NCI-H69 (cell line): ENCODE data around the gene CLN5.
"Not testable (repeated sequence)": the region's sequence is repeated elsewhere in the genome, so short reads cannot be mapped to it uniquely, and the experiment has no call there.

ENCODE experiments used
- DNase-seq: peaks from one replicate; lab custom pipeline; 2025; lab: John Stamatoyannopoulos, UW

CLN5 gene

GRCh38 chr13:76991796-76992547 is at the start of gene CLN5:
Gene CLN5, plus strand, starts transcription at chr13:76992081. Its CDS starts 18 bp downstream, at chr13:76992099.
- peak; percentile 92 for DNase-seq

GRCh38 chr13:76942363-76942762 is 49.5 kb upstream of the CLN5 start:
- no peak for DNase-seq

GRCh38 chr13:76943646-76944045 is 48.2 kb upstream of the CLN5 start:
- no peak for DNase-seq

GRCh38 chr13:76944456-76944855 is 47.4 kb upstream of the CLN5 start:
- DNase-seq: no peak

- DNase-seq: no peak
Measured at GRCh38 chr13:76948149-76948548, 43.7 kb upstream of the CLN5 start, which contains the start of gene ACOD1. Gene ACOD1, plus strand, starts transcription at chr13:76948511. Its CDS starts 48 bp downstream, at chr13:76948559.

GRCh38 chr13:76950101-76950500 is 41.8 kb upstream of the CLN5 start:
- no peak for DNase-seq

DNA sequence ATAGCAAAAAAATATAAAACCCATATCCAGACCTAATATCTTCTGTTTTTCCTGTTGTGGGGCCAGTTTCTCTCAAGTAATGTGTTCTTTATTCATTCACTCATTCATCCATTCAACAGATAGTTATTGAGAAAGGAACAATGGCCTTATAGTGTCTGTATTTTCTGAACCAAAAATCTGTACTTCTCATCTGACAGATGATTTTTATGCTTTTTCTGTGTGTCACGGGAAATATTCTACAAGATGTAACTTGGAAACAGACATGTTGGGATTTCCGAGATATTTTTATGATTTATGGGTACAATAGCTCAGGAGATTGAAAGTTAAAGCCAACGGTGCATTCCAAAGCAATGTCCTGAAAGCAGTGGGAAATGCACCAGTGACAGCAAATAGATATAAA is 37.9 kb upstream of the CLN5 start:
- no peak for DNase-seq

DNA sequence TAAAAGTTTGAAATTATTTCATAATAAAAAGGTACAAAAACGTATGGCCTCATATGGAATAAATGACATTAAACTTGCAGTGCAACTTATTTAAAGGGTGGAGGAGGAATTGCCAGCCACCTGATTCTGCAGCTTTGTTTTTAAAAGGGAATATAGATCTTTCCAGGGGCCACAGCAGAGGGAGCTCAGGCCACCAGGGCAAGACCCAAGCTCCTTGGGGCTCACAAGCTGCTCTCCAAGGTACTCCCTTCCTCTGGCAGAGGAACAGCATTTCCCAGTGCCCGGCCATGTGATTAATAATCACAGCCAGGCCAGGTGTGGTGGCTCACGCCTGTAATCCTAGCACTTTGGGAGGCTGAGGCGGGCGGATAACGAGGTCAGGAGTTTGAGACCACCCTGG is 37.3 kb upstream of the CLN5 start:
- DNase-seq: no peak

- DNase-seq: no peak
Measured at GRCh38 chr13:76955193-76955592, 36.7 kb upstream of the CLN5 start.

DNA sequence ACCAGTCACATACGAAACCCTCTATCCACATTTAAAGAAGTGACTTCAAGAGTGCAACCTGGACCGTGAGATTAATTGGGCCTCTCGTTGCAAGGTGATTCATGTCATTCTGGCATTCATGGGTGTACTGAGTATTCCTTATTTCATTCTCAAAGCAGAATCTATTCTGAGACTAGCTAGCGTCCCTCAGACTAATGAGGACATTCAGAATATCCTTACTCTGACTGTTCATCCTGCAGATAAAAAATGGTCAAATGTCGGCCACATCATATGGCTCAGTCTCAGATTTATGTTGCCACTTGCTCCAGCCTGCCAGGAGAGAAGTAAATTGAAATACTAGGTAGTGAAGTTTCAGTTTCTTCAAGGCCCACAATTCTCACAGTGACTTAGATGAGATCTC is 36.2 kb upstream of the CLN5 start:
- DNase-seq: no peak

DNA sequence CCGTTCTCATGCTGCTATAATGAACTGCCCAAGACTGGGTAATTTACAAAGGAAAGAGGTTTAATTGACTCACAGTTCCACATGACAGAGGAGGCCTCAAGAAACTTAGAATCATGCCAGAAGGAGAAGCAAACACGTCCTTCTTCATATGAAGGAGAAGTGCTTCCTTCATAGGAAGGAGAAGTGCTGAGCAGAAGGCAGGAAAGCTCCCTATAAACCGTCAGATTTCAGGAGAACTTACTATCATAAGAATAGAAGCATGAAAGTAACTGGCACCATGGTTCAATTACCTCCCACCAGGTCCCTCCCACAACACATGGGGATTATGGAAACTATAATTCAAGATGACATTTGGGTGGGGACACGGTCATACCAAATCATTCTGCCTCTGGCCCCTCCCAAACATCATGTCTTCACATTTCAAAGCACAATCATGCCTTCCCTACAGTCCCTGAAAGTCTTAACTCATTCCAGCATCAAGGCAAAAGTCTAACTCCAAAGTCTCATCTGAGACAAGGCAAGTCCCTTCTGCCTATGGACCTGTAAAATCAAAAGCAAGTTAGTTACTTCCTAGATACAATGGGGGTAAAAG is 32.9 kb upstream of the CLN5 start:
- no peak for DNase-seq

- not testable (repeated sequence) for DNase-seq
Measured at GRCh38 chr13:76959734-76960133, 32.1 kb upstream of the CLN5 start.

DNA sequence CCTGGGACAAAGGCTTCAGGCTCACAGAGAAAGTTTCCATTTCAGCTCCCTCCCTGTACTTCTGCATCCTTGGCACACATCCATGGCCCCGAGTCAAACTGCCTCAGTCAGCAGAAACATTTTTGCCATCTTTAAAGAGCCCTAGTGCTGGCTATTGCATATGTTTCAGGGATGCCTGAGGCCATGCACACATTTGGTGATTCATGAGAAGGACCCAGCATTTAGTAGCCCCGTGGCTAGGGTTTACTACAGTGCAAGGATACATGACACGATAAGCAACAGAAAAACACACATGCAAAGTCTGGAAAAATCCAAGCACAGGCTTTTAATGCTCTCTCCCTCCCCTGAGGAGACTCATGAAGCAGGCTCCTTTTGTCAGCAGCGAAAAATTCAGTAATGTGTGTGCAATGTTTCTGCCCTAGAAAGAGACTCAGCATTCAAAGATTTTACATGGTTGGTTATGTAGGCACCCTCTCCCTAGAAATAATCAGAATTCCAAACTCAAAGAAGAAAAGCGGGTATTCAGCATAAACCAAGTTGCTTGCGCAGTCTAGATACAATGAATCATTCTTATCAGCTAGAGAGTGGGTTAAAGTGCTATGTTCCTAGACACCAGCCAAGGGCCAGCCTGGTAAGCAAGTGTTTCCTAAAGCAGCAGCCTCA is 26.0 kb upstream of the CLN5 start:
- DNase-seq: peak; percentile 45

GRCh38 chr13:76967031-76967430 is 24.9 kb upstream of the CLN5 start:
- DNase-seq: no peak

DNA sequence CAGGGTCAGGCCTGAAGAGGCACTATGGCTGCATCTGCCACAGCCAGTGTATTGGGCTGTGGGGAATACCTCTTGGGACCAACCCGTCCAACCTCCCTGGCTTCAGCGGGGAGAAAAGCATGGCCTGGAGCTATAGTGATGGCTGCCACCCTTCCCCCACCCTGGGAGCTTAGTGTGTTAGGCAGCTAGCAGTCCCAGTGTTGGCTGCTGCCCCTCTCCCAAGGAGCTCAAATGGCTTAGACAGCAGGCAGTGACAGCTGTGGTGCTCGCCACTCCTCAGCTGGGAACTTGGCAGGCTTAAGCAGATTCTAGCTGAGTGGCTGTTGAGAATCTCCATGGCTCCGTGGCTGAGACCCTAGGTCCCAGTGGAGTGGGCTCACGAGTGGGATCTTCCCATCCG is 23.8 kb upstream of the CLN5 start:
- DNase-seq: peak; percentile 47

DNA sequence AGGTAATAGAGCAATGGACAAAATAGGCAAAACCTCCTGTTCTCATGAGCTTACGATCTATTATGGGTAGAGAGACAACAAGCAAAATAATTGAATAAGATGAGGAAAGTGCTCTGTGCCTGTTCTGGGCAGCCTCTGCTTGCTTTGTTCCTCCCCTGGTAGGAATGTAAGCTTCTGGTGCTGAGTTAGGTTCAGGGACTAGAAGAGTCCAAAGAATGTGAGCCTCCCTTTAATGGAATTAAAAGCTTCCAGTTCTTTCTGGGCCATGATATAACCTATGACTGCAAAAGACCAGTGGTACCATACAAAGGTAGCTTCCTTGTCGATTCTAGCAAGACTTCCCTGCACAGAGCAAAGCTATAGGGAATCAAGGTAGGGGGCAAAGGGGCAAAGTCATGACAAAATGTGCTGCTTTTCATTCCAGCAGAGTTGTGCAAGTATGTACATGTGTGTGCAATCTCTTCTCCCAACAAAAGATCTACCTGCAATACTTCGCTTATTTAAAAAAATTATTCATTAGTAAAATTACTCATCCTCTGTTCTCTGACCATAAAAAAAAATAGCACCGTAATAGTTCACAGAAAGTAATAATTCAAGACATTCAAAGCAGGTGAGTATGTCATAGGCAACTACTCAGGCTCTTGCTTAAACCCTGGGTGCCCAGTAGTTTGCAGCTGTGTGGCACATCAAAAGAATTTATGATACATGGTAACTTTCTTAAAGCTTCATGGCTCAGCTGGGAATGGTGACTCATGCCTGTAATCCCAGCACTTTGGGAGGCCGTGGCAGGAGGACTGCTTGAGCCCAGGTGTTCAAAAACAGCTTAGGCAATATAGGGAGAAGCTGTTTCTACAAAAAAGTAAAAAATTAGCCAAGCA is 22.2 kb upstream of the CLN5 start:
- no peak for DNase-seq

DNA sequence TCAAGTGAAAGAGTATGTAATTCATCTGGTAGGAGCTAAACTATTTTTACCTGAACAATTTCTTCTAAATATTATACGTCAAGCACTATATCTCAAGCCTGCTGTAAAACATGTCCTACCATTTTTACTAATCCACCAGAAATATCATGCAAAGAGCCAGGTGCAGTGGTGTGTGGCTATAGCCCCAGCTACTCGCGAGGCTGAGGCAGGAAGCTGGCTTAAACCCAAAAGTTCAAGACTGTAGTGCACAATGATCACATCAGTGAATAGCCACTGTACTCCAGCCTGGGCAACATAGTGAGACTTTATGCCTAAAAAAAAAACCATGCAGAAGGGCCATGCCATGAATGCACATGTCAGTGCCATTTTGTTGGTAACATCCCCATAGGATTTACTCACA is 20.7 kb upstream of the CLN5 start:
- DNase-seq: peak; percentile 11

- peak; percentile 58 for DNase-seq
Measured at GRCh38 chr13:76971851-76972829, 19.7 kb upstream of the CLN5 start.

DNA sequence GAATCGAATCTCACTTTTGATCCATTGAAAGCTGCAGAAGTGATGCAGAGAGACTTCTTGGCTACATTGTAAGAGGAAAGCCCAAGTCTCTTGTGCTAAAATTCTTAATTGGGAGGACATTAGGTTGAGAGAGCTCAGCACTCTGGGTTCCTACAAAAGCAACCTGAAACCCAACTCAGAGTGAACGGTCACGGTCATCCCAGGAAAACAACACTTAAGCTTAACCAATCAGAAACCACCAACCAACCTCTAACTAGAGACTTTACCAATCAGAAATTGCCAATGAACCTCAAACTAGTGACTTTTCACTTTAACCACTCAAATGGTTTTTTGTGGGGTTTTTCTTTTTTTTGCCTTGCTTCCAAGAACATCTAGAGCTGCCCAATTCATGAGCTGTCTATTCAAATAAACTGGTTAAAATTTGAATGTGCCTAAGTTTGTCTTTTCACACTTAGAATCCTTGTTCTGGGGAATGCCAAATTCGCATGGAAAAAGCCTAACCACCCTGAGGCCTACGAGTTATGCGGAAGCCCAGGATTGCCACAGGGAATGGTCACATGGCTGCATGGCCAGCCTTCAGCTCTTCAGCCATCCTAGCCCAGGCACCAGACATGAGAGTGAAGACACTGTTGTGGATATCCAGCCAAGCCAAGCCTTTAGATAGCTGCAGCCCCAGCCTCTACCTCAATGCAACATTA is 17.8 kb upstream of the CLN5 start:
- no peak for DNase-seq

- DNase-seq: no peak
Measured at GRCh38 chr13:76974618-76974975, 17.3 kb upstream of the CLN5 start.
